GM20000 (cell line): ENCODE measurements around the gene HCFC1.

Experiments
- DNase-seq: peaks from one replicate; pipeline ENCODE4 v3.0.0; 2012; ENCODE audit warnings: low spot score
- TF ChIP-seq, protein P1 (sequence below): IDR thresholded peaks from 2 replicates; pipeline ENCODE4 v1.5.1; 2012; ENCODE audit warnings: mild to moderate bottlenecking, control low read depth; ENCODE audit errors: extremely low read depth, missing control alignments

Gene HCFC1

DNA sequence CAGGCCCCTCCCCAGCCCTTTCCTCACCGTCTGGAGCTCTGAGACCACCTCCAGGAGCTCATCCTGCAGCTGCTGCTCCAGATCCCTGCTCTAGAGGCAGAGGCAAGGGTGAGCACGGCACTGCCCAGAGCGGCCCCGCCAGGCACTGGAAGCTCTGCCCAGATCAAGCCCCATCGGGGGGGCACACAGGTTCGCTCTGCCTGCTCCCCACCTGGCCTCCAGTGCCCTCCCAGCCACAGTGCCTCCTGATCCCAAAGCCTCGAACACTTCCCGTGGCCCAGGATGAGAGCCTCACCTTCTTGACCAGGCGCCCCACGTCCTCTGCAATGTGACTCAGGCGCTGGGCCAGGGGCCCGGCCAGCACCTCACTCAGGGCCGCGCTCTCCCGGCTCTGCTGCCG, 50.5 kb downstream of the HCFC1 start:
- DNase-seq: no peak
- TF ChIP-seq, protein P1, sequence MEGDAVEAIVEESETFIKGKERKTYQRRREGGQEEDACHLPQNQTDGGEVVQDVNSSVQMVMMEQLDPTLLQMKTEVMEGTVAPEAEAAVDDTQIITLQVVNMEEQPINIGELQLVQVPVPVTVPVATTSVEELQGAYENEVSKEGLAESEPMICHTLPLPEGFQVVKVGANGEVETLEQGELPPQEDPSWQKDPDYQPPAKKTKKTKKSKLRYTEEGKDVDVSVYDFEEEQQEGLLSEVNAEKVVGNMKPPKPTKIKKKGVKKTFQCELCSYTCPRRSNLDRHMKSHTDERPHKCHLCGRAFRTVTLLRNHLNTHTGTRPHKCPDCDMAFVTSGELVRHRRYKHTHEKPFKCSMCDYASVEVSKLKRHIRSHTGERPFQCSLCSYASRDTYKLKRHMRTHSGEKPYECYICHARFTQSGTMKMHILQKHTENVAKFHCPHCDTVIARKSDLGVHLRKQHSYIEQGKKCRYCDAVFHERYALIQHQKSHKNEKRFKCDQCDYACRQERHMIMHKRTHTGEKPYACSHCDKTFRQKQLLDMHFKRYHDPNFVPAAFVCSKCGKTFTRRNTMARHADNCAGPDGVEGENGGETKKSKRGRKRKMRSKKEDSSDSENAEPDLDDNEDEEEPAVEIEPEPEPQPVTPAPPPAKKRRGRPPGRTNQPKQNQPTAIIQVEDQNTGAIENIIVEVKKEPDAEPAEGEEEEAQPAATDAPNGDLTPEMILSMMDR: no peak

DNA sequence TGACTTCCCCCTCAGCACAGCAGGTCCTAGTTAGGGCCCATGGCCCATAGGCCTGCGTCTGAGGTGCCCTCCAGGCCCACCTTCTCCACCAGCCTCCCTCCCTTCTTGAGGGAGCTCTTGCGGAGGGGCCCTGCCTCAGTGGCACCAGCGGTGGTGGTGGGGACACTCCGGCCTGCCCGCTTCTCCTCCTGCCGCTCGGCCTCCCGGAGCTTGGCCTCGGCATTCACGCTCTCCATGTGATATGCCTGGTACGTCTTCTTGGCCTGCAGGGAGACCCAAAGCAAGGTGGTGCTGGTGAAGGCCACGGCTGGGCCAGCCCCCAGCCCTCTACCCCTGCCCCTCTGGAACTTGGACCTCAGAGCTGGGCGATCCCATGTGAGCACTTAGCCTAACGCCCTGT, 51.1 kb downstream of the HCFC1 start:
- TF ChIP-seq, protein P1: no peak
- no peak for DNase-seq

DNA sequence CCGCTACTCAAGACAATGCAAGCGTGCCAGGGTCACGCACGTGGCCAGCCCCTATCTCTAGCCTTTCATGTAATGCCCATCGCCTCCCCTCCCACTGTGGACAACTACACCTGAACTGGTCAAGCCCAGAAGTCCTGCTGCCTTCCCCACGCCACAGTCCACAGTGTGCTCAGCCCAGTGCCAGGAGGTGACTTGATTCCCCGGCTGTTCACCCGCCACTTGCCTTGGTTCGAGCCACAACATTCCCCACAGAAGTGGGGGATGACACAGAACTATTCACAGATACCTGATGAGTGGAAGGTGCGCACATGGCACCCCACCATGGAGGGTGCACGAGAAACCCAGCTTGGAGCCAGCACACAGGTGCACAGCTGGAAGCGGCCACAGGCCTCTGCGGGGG, 52.3 kb downstream of the HCFC1 start:
- DNase-seq: no peak
- TF ChIP-seq, protein P1: no peak

DNA sequence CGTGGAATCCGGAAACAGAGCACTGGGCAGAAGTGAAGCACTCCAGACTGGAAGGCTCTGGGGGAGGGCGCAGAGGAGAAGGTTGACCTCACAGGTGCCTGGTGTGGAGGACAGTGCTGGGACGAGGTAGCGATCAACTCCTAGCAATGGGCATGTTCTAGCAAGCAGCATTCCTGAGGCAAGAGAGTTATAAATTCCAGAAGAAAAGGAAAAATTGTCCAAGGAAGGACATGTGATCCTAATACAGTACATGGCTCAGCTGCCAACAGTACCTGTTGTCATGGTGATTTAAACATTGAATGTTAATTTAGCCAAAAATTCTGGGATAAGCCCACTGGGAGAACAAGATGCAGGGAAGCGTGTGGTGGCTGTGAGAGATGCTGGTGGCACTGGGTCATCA, 53.7 kb downstream of the HCFC1 start:
- DNase-seq: no peak

DNA sequence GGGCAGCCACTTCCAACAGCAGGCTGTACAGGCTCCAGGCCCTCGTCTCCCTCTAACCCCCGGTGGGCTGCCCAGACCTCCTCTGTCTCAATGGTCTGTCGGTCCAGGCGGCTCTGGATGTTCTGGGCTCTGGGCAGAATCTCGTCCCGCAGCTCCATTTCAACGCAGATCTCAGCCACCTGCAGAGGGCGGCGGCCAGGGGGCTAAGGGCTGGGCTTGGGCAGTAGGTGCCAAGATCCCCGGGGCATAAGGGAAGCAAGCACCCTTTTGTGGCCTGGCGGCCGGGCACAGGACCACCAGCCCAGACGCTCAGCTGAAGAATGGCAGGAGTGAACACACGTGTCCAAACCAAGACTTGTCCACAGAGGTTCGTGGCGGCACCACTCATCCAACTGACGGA, 57.9 kb downstream of the HCFC1 start:
- DNase-seq: no peak
- TF ChIP-seq, protein P1: no peak

More for the DNA sequence above, 53.7 kb downstream of the HCFC1 start:
- TF ChIP-seq, protein P1: no peak

DNA sequence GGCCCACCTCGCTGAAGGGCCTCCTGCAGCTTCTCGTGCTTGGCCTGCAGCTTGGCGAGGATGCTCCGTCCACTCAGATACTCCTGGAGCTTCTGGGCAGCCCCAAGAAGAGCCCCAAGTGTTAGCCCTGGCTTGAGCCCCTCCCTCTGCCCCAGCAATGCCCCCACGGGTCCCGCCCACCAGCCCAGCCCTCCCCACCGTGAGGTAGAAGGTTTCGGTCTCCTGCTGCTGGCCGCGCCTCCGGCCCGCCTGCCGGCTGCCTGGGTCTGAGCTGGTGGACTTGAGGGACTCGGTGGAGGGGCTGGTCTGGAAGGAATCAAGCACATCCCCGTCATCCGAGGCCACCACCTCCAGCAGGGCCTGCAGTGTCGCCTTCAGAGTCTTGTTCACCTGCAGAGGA, 58.4 kb downstream of the HCFC1 start:
- TF ChIP-seq, protein P1: no peak

DNA sequence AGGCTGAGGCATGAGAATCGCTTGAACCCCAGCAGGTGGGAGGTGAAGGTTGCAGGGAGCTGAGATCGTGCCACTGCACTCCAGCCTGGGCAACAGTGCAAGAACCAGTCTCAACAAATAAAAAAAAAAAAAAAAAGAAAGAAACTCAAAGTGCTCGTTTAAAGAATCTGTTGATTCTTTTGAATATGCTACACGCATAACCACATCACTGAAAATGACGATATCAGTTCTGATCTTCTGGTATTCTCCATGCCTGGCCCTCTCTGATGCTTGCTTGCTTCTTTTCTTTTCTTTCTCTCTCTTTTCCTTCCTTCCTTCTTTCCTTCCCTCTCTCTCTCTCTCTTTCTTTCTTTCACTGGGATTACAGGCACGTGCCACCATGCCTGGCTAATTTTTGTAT, 59.8 kb downstream of the HCFC1 start:
- DNase-seq: no peak
- TF ChIP-seq, protein P1: no peak

More for the DNA sequence above, 58.4 kb downstream of the HCFC1 start:
- no peak for DNase-seq
